Head of caudate nucleus (tissue), 42 donors: ENCODE measurements around the gene FAT1.

Experiments used
- DNase-seq, 42 donors: peaks; one replicate each; pipeline versions ENCODE4 v3.0.0 to v3.0.0-alpha.2; 2020 to 2021; ENCODE audit warnings: mixed read lengths in 7 of 42
- intact Hi-C: fragments of 100-400 bp; cut with DNase I; formaldehyde crosslinking; loops from one replicate; pipeline ENCODE4 v1.15.0; 2022

Gene FAT1

GRCh38 chr4:186727169-186727976, 3.7 kb upstream of the FAT1 start:
- intact Hi-C loops: no loop called here
- peak in 1 of 42 donors; percentile 14 for DNase-seq

GRCh38 chr4:186726426-186727168, 2.9 kb upstream of the FAT1 start:
- intact Hi-C loops: no loop called here
- DNase-seq: peak in 37 of 42 donors; percentile 25 to 77 (median 62)

GRCh38 chr4:186725469-186726425, 2.1 kb upstream of the FAT1 start:
- intact Hi-C loops: no loop called here

GRCh38 chr4:186724864-186725468, 1.3 kb upstream of the FAT1 start:
- peak in 3 of 42 donors; percentile 9 to 35 (median 20) for DNase-seq
- intact Hi-C loops: no loop called here

More at GRCh38 chr4:186725469-186726425, 2.1 kb upstream of the FAT1 start:
- peak; percentile 58 to 91 (median 81) for DNase-seq

GRCh38 chr4:186724058-186724863, 605 bp upstream of the FAT1 start:
- peak in 29 of 42 donors; percentile 9 to 70 (median 46) for DNase-seq
- intact Hi-C loops: no loop called here

GRCh38 chr4:186722796-186723291, 812 bp downstream of the FAT1 start:
- intact Hi-C loops: no loop called here
- DNase-seq: peak in 16 of 42 donors; percentile 9 to 54 (median 24)

GRCh38 chr4:186719925-186720694, 3.5 kb downstream of the FAT1 start:
- intact Hi-C loops: no loop called here
- DNase-seq: no peak

GRCh38 chr4:186717556-186717955, 6.1 kb downstream of the FAT1 start:
- DNase-seq: no peak
- intact Hi-C loops: no loop called here

- intact Hi-C loops: no loop called here
- no peak for DNase-seq
These were observed 8.6 kb downstream of the FAT1 start for GRCh38 chr4:186715077-186715476.

GRCh38 chr4:186714006-186714675, 9.5 kb downstream of the FAT1 start:
- intact Hi-C loops: no loop called here
- no peak for DNase-seq

GRCh38 chr4:186712690-186713089, 11.0 kb downstream of the FAT1 start:
- DNase-seq: no peak
- intact Hi-C loops: no loop called here

- no peak for DNase-seq
- intact Hi-C loops: no loop called here
These were observed 13.0 kb downstream of the FAT1 start for GRCh38 chr4:186710521-186711119.

- DNase-seq: peak in 1 of 42 donors; percentile 35
- intact Hi-C loops: no loop called here
These were observed 14.1 kb downstream of the FAT1 start for GRCh38 chr4:186709517-186709916.

- intact Hi-C loops: no loop called here
- DNase-seq: no peak
These were observed 15.1 kb downstream of the FAT1 start for GRCh38 chr4:186708554-186708953.

- DNase-seq: peak in 1 of 42 donors; percentile 26
- intact Hi-C loops: no loop called here
These were observed 15.7 kb downstream of the FAT1 start for GRCh38 chr4:186707996-186708395.

- intact Hi-C loops: no loop called here
- no peak for DNase-seq
These were observed 16.1 kb downstream of the FAT1 start for GRCh38 chr4:186707574-186707973.
